MCF 10A (cell line): ENCODE data around the gene NTN1. TPM values are rescaled to one million over a fixed set of nuclear protein-coding genes. Genes with fewer than 3 reads are reported as not detected.

Experiments
- BruUV-seq: library from RNA; stranded (reverse); fragments of 400-500 nt; replicated peaks from 2 replicates; lab custom pipeline; 2021; lab: Mats Ljungman, UMichigan
- CTCF ChIA-PET: fragments of 300-600 bp; sonication (Branson Sonifier 250); formaldehyde crosslinking; extraction: SDS; loops from one replicate; lab custom pipeline; 2021; ENCODE audit warnings: antibody characterized with exemption, inconsistent platforms; lab: Yijun Ruan, JAX
- POLR2A ChIA-PET: fragments of 300-600, 350-650 bp; sonication (Branson Sonifier 250); formaldehyde crosslinking; extraction: SDS; loops from one replicate; lab custom pipeline; 2020; ENCODE audit warnings: antibody characterized with exemption, inconsistent platforms; lab: Yijun Ruan, JAX
- DNase-seq: peaks from one replicate; pipeline ENCODE4 v3.0.0-alpha.2; 2018; ENCODE audit not compliant: unreplicated experiment
- H3K27ac Mint-ChIP-seq: one replicate; pipeline ENCODE4 v1.8.0; 2022; ENCODE audit warnings: mild to moderate bottlenecking, low read depth, mixed read lengths; ENCODE audit not compliant: unreplicated experiment
- H3K27me3 Mint-ChIP-seq: one replicate; pipeline ENCODE4 v1.8.0; 2022; ENCODE audit warnings: mixed read lengths; ENCODE audit not compliant: insufficient read depth, unreplicated experiment
- H3K36me3 Mint-ChIP-seq: one replicate; pipeline ENCODE4 v1.8.0; 2022; ENCODE audit warnings: mild to moderate bottlenecking, moderate library complexity, mixed read lengths; ENCODE audit not compliant: insufficient read depth, unreplicated experiment
- H3K4me1 Mint-ChIP-seq: one replicate; pipeline ENCODE4 v1.8.0; 2022; ENCODE audit warnings: mixed read lengths; ENCODE audit not compliant: insufficient read depth, unreplicated experiment
- H3K4me3 Mint-ChIP-seq: one replicate; pipeline ENCODE4 v1.8.0; 2022; ENCODE audit warnings: mild to moderate bottlenecking, moderate library complexity, mixed read lengths; ENCODE audit not compliant: unreplicated experiment
- H3K9me3 Mint-ChIP-seq: one replicate; pipeline ENCODE4 v1.8.0; 2022; ENCODE audit warnings: mixed read lengths; ENCODE audit not compliant: unreplicated experiment
- CTCF ChIP-seq: fragments of 200-600 bp; IDR thresholded peaks from one replicate; pipeline ENCODE4 v1.8.0; 2022; ENCODE audit warnings: antibody characterized with exemption, mild to moderate bottlenecking; ENCODE audit not compliant: unreplicated experiment
- intact Hi-C: fragments of 100-400 bp; cut with micrococcal nuclease; formaldehyde crosslinking; loops from 2 replicates; pipeline ENCODE4 v1.14.1; 2022
- total RNA-seq: library from RNA; stranded (reverse); gene quantifications from 2 replicates; pipeline ENCODE4 v1.2.3, GENCODE V29; 2022

The NTN1 gene
- total RNA-seq, 1 experiment from 2014 or later = 0.23 TPM

GRCh38 chr17:9258115-9259015 lies 237.1 kb downstream of the NTN1 start:
- CTCF ChIA-PET = no interaction called here

GRCh38 chr17:9259419-9259818 lies 238.1 kb downstream of the NTN1 start:
- H3K27ac Mint-ChIP-seq = no peak overlapping the region
- CTCF ChIA-PET = no interaction called here
- intact Hi-C loops = no loop called here

More at GRCh38 chr17:9258115-9259015, 237.1 kb downstream of the NTN1 start:
- DNase-seq = no peak
- Mint-ChIP-seq H3K27ac (no peak overlapping the region), H3K36me3 (no peaks in the 10 kb centered on the region), H3K9me3 (no peaks in the 10 kb centered on the region), H3K4me1 (no peaks in the 10 kb centered on the region), H3K4me3 (no peak overlapping the region), H3K27me3 (no peaks in the 10 kb centered on the region)
- intact Hi-C loops = no loop called here
- no peak for TF ChIP-seq CTCF
- no TSS peak for BruUV-seq
- POLR2A ChIA-PET = no interaction called here

GRCh38 chr17:9261081-9262012 lies 240.0 kb downstream of the NTN1 start:
- intact Hi-C loops = no loop called here
- DNase-seq = no peak
- H3K27me3 Mint-ChIP-seq = no peaks in the 10 kb centered on the region
- no peak for TF ChIP-seq CTCF
- no peak overlapping the region for H3K27ac Mint-ChIP-seq
- BruUV-seq = no TSS peak
- no peaks in the 10 kb centered on the region for H3K36me3 Mint-ChIP-seq
- no peaks in the 10 kb centered on the region for H3K9me3 Mint-ChIP-seq
- no peaks in the 10 kb centered on the region for H3K4me1 Mint-ChIP-seq
- ChIA-PET CTCF (no interaction called here), POLR2A (no interaction called here)
- no peak overlapping the region for H3K4me3 Mint-ChIP-seq

More at GRCh38 chr17:9259419-9259818, 238.1 kb downstream of the NTN1 start:
- no peak for TF ChIP-seq CTCF
- Mint-ChIP-seq H3K27me3 (no peaks in the 10 kb centered on the region), H3K36me3 (no peaks in the 10 kb centered on the region), H3K4me1 (no peaks in the 10 kb centered on the region), H3K4me3 (no peak overlapping the region), H3K9me3 (no peaks in the 10 kb centered on the region)
- POLR2A ChIA-PET = no interaction called here
- no peak for DNase-seq
- BruUV-seq = no TSS peak
